Activated CD8-positive, alpha-beta memory T cell treated with anti-CD3 and anti-CD28 coated beads for 4 hours (primary cell): ENCODE results near the gene MMP27.
"Not testable (repeated sequence)": the region's sequence is repeated elsewhere in the genome, so short reads cannot be mapped to it uniquely, and the experiment has no call there.

Source experiments
- DNase-seq, 2 donors: peaks; one replicate each; pipeline ENCODE4 v3.0.0-alpha.2; 2020; ENCODE audit warnings: low read depth in 2 of 2

Gene MMP27

GRCh38 chr11:102705626-102706025, at the start of gene MMP27:
Gene MMP27, minus strand, starts transcription at chr11:102705769. Its CDS starts 55 bp downstream, at chr11:102705714.
- no peak for DNase-seq

- DNase-seq: no peak
Observed at GRCh38 chr11:102753267-102753666, 47.7 kb upstream of the MMP27 start.

GRCh38 chr11:102751673-102752072, 46.1 kb upstream of the MMP27 start:
- DNase-seq: no peak

- DNase-seq: no peak
Observed at GRCh38 chr11:102749101-102749722, 43.6 kb upstream of the MMP27 start.

GRCh38 chr11:102746746-102747578, 41.4 kb upstream of the MMP27 start:
- not testable (repeated sequence) for DNase-seq

- DNase-seq: no peak
Observed at GRCh38 chr11:102734650-102735049, 29.1 kb upstream of the MMP27 start.

- DNase-seq: no peak
Observed at GRCh38 chr11:102733232-102733875, 27.8 kb upstream of the MMP27 start.

GRCh38 chr11:102730944-102731343, 25.4 kb upstream of the MMP27 start:
- DNase-seq: not testable (repeated sequence)

GRCh38 chr11:102729849-102730815, 24.6 kb upstream of the MMP27 start:
- no peak for DNase-seq

- DNase-seq: no peak
Observed at GRCh38 chr11:102727890-102728289, 22.3 kb upstream of the MMP27 start.

- no peak for DNase-seq
Observed at GRCh38 chr11:102724904-102725500, 19.4 kb upstream of the MMP27 start, which contains the start of gene MMP8. Gene MMP8, minus strand, starts transcription at chr11:102724954. Its CDS starts 99 bp downstream, at chr11:102724855.

GRCh38 chr11:102722821-102723220, 17.3 kb upstream of the MMP27 start:
- no peak for DNase-seq

- no peak for DNase-seq
Observed at GRCh38 chr11:102719620-102720277, 14.2 kb upstream of the MMP27 start.

GRCh38 chr11:102717280-102717679, 11.7 kb upstream of the MMP27 start:
- no peak for DNase-seq

- DNase-seq: no peak
Observed at GRCh38 chr11:102716527-102716926, 11.0 kb upstream of the MMP27 start.

GRCh38 chr11:102712137-102712536, 6.6 kb upstream of the MMP27 start:
- no peak for DNase-seq

GRCh38 chr11:102709201-102709945, 3.8 kb upstream of the MMP27 start:
- DNase-seq: no peak

- no peak for DNase-seq
Observed at GRCh38 chr11:102708654-102709053, 3.1 kb upstream of the MMP27 start.

- DNase-seq: no peak
Observed at GRCh38 chr11:102704841-102705240, 728 bp downstream of the MMP27 start.
